GM12873 (cell line): ENCODE data around the gene AIMP2.
"Not testable (repeated sequence)": the region's sequence is repeated elsewhere in the genome, so short reads cannot be mapped to it uniquely, and the experiment has no call there.

Experiments
- TF ChIP-seq, protein P1 (sequence below): IDR thresholded peaks from 2 replicates; pipeline ENCODE4 v1.5.1; 2012; ENCODE audit warnings: low read depth, mild to moderate bottlenecking, moderate library complexity, low read length, control low read depth; ENCODE audit not compliant: insufficient read depth; ENCODE audit errors: missing control alignments

AIMP2 gene

DNA sequence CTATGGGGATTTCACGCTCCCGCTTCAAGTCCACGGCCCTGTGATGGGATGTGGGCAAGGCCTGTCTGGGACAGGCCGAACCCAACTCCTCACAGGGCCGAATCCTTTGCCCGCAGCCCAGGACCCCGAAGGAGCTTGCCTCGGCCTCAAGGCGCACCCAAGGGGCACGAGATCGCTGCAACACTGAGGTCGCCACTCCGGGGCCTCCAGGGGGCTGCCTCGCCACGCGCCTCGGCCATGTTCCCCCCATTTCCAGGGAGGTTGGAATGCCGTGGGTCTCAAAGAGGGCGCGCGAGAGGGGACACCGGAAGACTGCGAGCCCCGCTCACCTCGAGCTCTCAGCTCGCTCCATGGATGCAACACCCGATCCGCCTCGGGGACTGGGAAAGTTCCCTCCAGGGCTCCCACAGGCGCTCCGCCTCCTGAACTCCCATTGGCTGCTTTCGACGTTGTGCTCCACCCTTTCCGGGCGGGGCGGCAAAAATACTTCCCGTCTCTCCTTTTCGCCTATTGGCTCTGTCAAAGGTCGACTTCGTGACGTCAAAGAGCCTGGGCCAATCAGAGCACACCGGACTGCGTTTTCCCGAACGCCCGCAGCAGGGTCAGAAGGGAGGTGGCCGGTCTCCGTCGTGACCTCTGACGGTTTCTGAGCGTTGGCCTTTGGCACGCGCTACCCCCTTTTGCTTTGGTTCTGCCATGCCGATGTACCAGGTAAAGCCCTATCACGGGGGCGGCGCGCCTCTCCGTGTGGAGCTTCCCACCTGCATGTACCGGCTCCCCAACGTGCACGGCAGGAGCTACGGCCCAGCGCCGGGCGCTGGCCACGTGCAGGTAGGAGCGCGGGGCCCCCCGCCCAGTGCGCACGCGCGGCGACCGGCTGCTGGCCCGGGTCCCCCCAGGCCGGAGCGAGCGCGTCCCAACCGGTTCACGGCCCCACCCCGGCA is at the start of gene AIMP2, which contains the start of gene PMS2:
Gene AIMP2, plus strand, starts transcription at position 605 of the 944 bp plus-strand sequence. Its CDS starts 92 bp downstream, at position 697.
Gene PMS2, minus strand, starts transcription at position 382 of the 944 bp plus-strand sequence. Its CDS starts 30 bp downstream, at position 352.
- TF ChIP-seq, protein P1, sequence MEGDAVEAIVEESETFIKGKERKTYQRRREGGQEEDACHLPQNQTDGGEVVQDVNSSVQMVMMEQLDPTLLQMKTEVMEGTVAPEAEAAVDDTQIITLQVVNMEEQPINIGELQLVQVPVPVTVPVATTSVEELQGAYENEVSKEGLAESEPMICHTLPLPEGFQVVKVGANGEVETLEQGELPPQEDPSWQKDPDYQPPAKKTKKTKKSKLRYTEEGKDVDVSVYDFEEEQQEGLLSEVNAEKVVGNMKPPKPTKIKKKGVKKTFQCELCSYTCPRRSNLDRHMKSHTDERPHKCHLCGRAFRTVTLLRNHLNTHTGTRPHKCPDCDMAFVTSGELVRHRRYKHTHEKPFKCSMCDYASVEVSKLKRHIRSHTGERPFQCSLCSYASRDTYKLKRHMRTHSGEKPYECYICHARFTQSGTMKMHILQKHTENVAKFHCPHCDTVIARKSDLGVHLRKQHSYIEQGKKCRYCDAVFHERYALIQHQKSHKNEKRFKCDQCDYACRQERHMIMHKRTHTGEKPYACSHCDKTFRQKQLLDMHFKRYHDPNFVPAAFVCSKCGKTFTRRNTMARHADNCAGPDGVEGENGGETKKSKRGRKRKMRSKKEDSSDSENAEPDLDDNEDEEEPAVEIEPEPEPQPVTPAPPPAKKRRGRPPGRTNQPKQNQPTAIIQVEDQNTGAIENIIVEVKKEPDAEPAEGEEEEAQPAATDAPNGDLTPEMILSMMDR: peak; percentile 30

DNA sequence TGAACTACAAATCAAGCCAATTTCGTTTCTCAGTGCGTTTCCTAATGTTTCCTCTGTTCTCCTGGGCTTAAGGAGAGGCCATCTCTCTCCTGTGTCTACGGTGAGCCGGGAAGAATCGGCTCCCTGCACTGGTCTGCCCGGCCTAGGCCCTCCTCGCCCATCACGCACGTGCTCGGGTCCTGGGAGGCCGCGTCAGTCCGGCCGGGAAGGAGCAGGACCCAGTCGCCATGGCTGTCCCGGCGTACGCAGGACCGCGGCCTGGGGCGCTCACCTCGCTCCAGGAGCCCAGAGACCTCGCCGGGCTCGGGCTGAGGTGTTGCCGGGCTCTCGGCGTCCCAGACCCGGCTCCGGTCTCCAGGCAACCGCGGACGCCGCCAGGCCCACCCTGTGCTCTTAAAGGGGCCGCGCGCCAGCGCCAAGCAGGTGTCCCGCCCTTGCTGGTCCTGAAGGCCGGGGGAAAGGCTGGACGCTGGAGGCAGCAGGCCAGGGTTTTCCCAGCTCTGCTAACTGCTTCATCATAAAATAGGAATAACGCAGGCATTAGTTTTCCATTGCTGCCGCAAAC is 38.6 kb upstream of the AIMP2 start, which contains the start of gene RSPH10B:
Gene RSPH10B, minus strand, starts transcription at position 343 of the 565 bp plus-strand sequence. CDS start 3,573 bp downstream, outside the sequence.
- TF ChIP-seq, protein P1: not testable (repeated sequence)

DNA sequence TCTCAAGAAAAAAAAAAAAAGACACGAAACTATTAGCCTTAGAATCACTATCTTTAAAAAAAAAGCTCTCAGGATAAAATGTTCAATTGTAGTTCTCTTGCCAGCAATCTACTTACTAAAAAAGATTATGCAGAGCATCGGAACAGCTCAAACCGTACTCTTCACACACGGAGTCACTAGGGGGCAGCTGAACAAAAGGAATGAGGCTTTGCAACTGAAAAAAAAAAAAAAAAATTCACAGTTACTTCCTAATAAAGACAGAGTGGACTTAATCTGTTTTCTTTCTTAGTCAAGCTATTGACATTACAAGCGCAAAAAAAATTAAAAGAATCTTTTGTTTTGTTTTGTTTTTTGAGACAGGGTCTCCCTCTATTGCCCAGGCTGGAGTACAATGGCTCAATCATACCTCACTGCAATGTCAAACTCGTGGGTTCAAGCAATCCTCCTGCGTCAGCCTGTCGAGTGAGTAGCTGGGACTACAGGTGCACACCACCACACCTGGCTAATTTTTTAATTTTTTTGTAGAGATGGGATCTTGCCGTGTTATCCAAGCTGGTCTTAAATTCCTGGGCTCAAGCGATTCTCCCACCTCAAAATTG is 11.8 kb upstream of the AIMP2 start:
- TF ChIP-seq, protein P1: peak; percentile 54

DNA sequence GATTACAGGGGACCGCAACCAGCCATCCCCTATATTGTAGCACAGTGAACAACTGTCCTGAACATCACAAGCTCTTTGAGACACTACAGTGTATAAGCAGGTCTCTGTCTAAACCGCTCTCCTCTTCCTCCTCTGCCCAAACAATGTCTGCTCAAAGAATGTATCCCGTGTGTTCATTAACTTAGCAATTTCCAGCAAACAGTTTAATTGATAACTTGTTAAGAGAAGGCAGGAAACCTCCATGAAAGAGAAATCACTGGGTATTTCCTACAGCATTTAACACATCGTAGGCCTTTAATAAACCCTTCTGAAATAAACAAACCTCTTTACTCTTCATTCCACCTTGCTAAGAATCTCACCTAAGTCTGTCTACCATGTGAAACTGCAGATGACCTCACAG is 1.7 kb upstream of the AIMP2 start:
- TF ChIP-seq, protein P1: no peak

DNA sequence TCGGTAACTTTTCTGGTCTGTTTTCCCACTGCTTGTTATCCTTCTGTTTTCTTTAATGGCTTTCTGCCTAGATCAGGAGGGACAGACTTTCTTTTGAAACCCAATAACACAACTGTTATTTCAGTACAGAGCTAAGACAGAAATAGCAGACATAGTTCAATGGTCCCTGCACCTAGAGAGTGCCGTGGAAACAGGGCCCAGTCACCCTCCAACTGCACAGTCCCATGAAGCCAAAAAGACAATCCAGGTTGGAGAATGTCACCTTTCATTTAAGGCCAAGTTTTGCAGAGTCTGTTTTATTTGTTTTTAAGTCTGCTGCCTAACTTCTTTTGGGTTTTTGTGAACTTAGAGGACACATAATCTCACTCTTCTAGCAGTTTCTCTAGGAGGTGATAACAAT is 2.5 kb downstream of the AIMP2 start:
- TF ChIP-seq, protein P1: no peak

DNA sequence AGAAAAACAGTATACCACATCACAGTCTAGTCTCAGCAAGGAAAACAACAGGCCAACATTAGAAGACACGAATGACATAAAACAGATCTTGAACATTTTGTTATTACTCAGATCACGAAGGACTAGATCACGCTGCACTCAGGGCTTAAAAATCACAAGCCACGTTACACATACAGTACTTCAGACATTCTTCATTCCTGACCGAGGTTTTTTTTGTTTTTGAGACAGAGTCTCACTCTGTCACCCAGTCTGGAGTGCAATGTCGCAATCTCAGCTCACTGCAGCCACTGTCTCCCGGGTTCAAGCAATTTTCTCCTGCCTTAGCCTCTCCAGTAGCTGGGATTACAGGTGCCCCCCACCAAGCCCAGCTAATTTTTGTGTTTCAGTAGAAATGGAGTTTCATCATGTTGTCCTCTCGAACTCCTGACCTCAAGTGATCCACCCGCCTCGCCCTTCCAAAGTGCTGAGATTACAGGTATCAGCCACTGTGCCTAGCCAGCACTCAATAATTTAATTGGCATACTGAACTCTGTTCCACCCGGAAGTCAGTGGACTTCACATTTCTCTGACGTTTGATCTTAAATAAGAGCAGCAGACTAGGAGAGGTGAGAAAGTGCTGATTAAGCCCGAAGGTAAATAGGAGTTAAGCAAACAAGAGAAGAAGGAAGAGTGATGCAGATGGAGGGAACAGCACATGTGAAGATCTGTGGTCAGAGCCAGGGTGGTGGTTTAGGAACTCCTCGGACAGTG is 3.5 kb downstream of the AIMP2 start:
- TF ChIP-seq, protein P1: no peak
